ENCODE results near the gene CTNND2.

GRCh38 chr5:10934783-10935355 is 969.4 kb downstream of the CTNND2 start:
- TF ChIP-seq, protein P1, sequence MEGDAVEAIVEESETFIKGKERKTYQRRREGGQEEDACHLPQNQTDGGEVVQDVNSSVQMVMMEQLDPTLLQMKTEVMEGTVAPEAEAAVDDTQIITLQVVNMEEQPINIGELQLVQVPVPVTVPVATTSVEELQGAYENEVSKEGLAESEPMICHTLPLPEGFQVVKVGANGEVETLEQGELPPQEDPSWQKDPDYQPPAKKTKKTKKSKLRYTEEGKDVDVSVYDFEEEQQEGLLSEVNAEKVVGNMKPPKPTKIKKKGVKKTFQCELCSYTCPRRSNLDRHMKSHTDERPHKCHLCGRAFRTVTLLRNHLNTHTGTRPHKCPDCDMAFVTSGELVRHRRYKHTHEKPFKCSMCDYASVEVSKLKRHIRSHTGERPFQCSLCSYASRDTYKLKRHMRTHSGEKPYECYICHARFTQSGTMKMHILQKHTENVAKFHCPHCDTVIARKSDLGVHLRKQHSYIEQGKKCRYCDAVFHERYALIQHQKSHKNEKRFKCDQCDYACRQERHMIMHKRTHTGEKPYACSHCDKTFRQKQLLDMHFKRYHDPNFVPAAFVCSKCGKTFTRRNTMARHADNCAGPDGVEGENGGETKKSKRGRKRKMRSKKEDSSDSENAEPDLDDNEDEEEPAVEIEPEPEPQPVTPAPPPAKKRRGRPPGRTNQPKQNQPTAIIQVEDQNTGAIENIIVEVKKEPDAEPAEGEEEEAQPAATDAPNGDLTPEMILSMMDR (IDR thresholded peaks at IDR 0.05; ENCODE audit: poor library complexity, severe bottlenecking) = no peak
- TF ChIP-seq EP300 (conservative IDR thresholded peaks at IDR 0.05; ENCODE audit: poor library complexity, severe bottlenecking) = no peak
- TF ChIP-seq EZH2 (IDR thresholded peaks at IDR 0.05; ENCODE audit: borderline replicate concordance, insufficient read depth, low read length, poor library complexity, severe bottlenecking) = no peak
- TF ChIP-seq SMC3 (conservative IDR thresholded peaks at IDR 0.05; ENCODE audit: poor library complexity) = no peak
- TF ChIP-seq POLR2AphosphoS5 (IDR thresholded peaks at IDR 0.05) = no peak
- no peak for TF ChIP-seq REST (IDR thresholded peaks at IDR 0.05; ENCODE audit: borderline replicate concordance)
- TF ChIP-seq TAF1 (IDR thresholded peaks at IDR 0.05; ENCODE audit: low read depth) = no peak
- TF ChIP-seq RAD21 (conservative IDR thresholded peaks at IDR 0.05) = no peak
- TF ChIP-seq MXI1 (conservative IDR thresholded peaks at IDR 0.05; ENCODE audit: poor library complexity, severe bottlenecking) = no peak
